IPS DF 19.7 (cell line): Measurements from ENCODE around the gene RAD1.

Source experiments
- DNase-seq: peaks from one replicate; pipeline ENCODE4 v3.0.0-alpha.2; 2013; ENCODE audit warnings: low read depth, low spot score

Gene RAD1

GRCh38 chr5:34916518-34916917 lies 1.2 kb upstream of the RAD1 start:
- DNase-seq = no peak

- DNase-seq = no peak
Observed at GRCh38 chr5:34915856-34916192, 520 bp upstream of the RAD1 start.

GRCh38 chr5:34914671-34915138 lies 599 bp downstream of the RAD1 start:
- no peak for DNase-seq

GRCh38 chr5:34913072-34913471 lies 2.2 kb downstream of the RAD1 start:
- no peak for DNase-seq

- no peak for DNase-seq
Observed at GRCh38 chr5:34905564-34905963, 9.7 kb downstream of the RAD1 start.

GRCh38 chr5:34903260-34903659 lies 12.0 kb downstream of the RAD1 start:
- no peak for DNase-seq

- DNase-seq = no peak
Observed at GRCh38 chr5:34900652-34901051, 14.7 kb downstream of the RAD1 start.

GRCh38 chr5:34899066-34899465 lies 16.2 kb downstream of the RAD1 start:
- no peak for DNase-seq

- peak; percentile 23 for DNase-seq
Observed at GRCh38 chr5:34898258-34898895, 16.9 kb downstream of the RAD1 start.

GRCh38 chr5:34897646-34898045 lies 17.7 kb downstream of the RAD1 start:
- no peak for DNase-seq

GRCh38 chr5:34895641-34896419 lies 19.5 kb downstream of the RAD1 start:
- DNase-seq = no peak

- DNase-seq = no peak
Observed at GRCh38 chr5:34894716-34895115, 20.6 kb downstream of the RAD1 start.

- DNase-seq = no peak
Observed at GRCh38 chr5:34892414-34892813, 22.9 kb downstream of the RAD1 start.

GRCh38 chr5:34891981-34892380 lies 23.3 kb downstream of the RAD1 start:
- no peak for DNase-seq

GRCh38 chr5:34889394-34889793 lies 25.9 kb downstream of the RAD1 start:
- DNase-seq = no peak

GRCh38 chr5:34886392-34887119 lies 28.7 kb downstream of the RAD1 start:
- no peak for DNase-seq

GRCh38 chr5:34881246-34881645 lies 34.1 kb downstream of the RAD1 start:
- DNase-seq = no peak

GRCh38 chr5:34876275-34876674 lies 39.0 kb downstream of the RAD1 start:
- no peak for DNase-seq

GRCh38 chr5:34870382-34870781 lies 44.9 kb downstream of the RAD1 start:
- DNase-seq = no peak

- no peak for DNase-seq
Observed at GRCh38 chr5:34869256-34869655, 46.0 kb downstream of the RAD1 start.

GRCh38 chr5:34868791-34869190 lies 46.5 kb downstream of the RAD1 start:
- no peak for DNase-seq

GRCh38 chr5:34867660-34868059 lies 47.6 kb downstream of the RAD1 start:
- DNase-seq = no peak

GRCh38 chr5:34866989-34867471 lies 48.3 kb downstream of the RAD1 start:
- DNase-seq = no peak
